ENCODE results near the gene ZBTB22.

GRCh38 chr6:33330736-33331135, 13.2 kb upstream of the ZBTB22 start:
- TF ChIP-seq CTCF (IDR thresholded peaks at IDR 0.05) = no peak
- no peak for TF ChIP-seq ZFX (IDR thresholded peaks at IDR 0.05; ENCODE audit: borderline replicate concordance)

Data from 22Rv1 (cell line).